ENCODE data around the gene HECTD2.

HECTD2 gene

DNA sequence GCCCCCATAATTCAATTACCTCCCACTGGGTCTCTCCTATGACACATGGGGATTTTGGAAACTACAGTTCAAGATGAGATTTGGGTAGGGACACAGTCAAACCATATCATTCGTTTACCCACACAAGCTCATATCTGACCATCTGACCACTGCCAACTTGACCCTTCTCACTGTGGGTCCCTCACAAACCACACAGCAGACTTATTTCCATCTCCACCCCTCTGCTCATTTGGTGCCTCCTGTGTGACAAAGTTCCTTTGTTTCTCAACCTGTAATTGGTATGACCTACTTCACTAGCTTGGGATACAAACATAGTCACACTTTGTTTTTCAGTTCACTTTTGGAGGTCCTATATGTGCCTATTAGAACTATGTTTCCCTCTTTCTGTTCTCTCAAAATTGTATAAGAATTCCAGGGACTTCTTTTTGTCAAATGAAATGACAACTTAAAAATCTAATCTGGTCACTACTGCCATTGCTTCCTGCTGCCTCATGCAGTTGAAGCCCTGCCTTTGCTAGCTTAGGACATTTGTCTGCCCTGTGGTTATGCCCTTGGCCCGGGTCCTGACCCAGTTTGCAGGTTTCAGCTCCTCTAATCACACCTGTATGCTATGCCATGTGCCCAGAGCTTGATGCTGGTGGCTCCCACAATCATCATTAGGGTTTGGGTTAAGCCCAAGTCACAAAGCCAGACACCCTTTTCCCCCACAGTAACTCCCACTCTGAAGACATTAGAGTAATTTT lies 152.9 kb downstream of the HECTD2 start:
- no peak for TF ChIP-seq EZH2phosphoT487 (IDR thresholded peaks at IDR 0.05; ENCODE audit: low read depth)
- no peak for TF ChIP-seq CTCF (IDR thresholded peaks at IDR 0.05; ENCODE audit: low read depth, low read length)
- no peaks in the 10 kb centered on the region for H3K79me2 ChIP-seq (ENCODE audit: low read length)
- H3K27me3 ChIP-seq (ENCODE audit: low read depth, low read length) = no peaks in the 10 kb centered on the region
- H3K4me1 ChIP-seq (ENCODE audit: low read length) = peaks cover 43% of the 10 kb centered on the region
- H3K9me3 ChIP-seq (ENCODE audit: insufficient read depth, low read length) = peaks cover 16% of the 10 kb centered on the region; the same call in 1 of the 2 replicates
- H4K20me1 ChIP-seq (ENCODE audit: insufficient read depth, low read length) = no peaks in the 10 kb centered on the region
- peaks cover 8% of the 10 kb centered on the region for H3K36me3 ChIP-seq (replicated peaks; ENCODE audit: low read depth, low read length)
- no peak overlapping the region for H3K4me3 ChIP-seq (ENCODE audit: low read length)
- H3K9ac ChIP-seq (ENCODE audit: low read length) = no peak overlapping the region
- no peak overlapping the region for H2AFZ ChIP-seq (ENCODE audit: low read depth, low read length)
- H3K27ac ChIP-seq (ENCODE audit: low read length) = no peak overlapping the region
- no peak overlapping the region for H3K4me2 ChIP-seq (ENCODE audit: low read length)

DNA sequence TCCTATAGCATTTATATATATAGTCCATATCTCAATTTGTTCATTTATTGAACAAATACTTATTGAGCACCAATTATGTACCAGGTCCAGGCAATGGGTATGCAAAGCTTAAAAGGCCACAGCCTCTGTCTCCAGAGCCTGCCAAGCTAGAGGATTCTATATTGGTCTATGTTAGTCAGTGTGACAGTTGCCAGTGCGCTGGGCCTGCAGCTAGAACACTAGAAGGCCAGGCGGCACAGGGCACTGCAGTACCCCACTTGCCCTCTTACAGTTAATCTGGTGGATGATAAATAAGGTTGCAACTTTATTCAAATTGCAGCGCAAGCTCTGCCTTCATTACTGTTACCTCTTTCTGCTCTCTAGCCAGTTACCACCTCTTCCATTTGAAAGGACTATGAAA lies 153.9 kb downstream of the HECTD2 start:
- H2AFZ ChIP-seq (ENCODE audit: low read depth, low read length) = no peak overlapping the region
- H3K4me1 ChIP-seq (ENCODE audit: low read length) = peaks cover 43% of the 10 kb centered on the region
- H4K20me1 ChIP-seq (ENCODE audit: insufficient read depth, low read length) = no peaks in the 10 kb centered on the region
- no peaks in the 10 kb centered on the region for H3K27me3 ChIP-seq (ENCODE audit: low read depth, low read length)
- H3K4me2 ChIP-seq (ENCODE audit: low read length) = no peak overlapping the region
- H3K4me3 ChIP-seq (ENCODE audit: low read length) = no peak overlapping the region
- H3K79me2 ChIP-seq (ENCODE audit: low read length) = no peaks in the 10 kb centered on the region
- no peak overlapping the region for H3K9ac ChIP-seq (ENCODE audit: low read length)
- H3K27ac ChIP-seq (ENCODE audit: low read length) = no peak overlapping the region
- TF ChIP-seq CTCF (IDR thresholded peaks at IDR 0.05; ENCODE audit: low read depth, low read length) (no peak), EZH2phosphoT487 (IDR thresholded peaks at IDR 0.05; ENCODE audit: low read depth) (no peak)
- H3K36me3 ChIP-seq (replicated peaks; ENCODE audit: low read depth, low read length) = peaks cover 8% of the 10 kb centered on the region
- peaks cover 14% of the 10 kb centered on the region; the same call in 1 of the 2 replicates for H3K9me3 ChIP-seq (ENCODE audit: insufficient read depth, low read length)
